LNCAP (cell line): ENCODE results near the gene KRTAP5-2.

Source experiments
- TF ChIP-seq, protein P1 (sequence below): fragments of 450-650 bp; IDR thresholded peaks from 2 replicates; pipeline ENCODE4 v1.5.1; 2017; ENCODE audit warnings: mild to moderate bottlenecking

The KRTAP5-2 gene

DNA sequence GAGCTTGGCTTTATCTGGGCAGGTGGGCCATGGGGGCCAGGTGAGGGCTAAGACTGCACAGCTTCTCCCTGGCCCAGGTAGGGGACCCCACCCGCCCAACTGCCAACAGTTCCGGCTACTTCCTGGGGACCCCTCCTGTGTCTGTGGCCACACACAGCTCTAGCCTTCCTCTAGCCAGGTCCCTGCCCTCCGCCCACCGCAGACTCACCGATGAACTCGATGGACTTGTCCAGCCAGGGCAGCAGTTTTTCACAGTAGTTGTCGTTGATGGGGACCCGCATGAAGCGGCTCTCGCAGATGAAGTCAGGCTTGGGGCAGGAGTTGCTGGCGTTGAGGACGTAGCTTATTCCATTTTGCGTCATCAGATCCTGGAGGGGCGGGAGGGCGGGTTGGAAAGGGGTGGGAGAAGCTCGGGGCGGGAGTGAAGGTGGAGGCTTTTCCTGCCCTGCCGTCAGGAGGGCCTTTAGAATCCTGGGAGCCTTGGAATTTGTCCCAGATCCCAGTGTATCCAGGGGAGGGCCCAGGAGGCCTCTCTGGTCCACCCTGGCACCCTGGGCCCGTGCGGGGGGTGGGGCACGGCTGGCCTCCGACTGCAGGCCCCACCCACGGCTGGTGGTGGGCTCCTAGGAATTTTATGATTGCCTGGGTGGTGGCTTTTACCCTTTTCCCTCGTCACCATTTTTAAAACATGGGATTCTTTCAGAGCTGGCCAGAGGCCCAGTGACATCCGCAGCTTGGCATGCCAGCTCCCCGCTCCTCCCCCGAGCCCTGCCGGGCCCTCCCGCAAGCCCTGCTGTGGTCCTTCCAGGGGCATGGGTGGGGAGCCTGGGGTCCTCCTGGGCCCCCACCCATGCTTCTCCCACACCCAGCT lies 40.0 kb downstream of the KRTAP5-2 start:
- TF ChIP-seq, protein P1, sequence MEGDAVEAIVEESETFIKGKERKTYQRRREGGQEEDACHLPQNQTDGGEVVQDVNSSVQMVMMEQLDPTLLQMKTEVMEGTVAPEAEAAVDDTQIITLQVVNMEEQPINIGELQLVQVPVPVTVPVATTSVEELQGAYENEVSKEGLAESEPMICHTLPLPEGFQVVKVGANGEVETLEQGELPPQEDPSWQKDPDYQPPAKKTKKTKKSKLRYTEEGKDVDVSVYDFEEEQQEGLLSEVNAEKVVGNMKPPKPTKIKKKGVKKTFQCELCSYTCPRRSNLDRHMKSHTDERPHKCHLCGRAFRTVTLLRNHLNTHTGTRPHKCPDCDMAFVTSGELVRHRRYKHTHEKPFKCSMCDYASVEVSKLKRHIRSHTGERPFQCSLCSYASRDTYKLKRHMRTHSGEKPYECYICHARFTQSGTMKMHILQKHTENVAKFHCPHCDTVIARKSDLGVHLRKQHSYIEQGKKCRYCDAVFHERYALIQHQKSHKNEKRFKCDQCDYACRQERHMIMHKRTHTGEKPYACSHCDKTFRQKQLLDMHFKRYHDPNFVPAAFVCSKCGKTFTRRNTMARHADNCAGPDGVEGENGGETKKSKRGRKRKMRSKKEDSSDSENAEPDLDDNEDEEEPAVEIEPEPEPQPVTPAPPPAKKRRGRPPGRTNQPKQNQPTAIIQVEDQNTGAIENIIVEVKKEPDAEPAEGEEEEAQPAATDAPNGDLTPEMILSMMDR, result no peak

DNA sequence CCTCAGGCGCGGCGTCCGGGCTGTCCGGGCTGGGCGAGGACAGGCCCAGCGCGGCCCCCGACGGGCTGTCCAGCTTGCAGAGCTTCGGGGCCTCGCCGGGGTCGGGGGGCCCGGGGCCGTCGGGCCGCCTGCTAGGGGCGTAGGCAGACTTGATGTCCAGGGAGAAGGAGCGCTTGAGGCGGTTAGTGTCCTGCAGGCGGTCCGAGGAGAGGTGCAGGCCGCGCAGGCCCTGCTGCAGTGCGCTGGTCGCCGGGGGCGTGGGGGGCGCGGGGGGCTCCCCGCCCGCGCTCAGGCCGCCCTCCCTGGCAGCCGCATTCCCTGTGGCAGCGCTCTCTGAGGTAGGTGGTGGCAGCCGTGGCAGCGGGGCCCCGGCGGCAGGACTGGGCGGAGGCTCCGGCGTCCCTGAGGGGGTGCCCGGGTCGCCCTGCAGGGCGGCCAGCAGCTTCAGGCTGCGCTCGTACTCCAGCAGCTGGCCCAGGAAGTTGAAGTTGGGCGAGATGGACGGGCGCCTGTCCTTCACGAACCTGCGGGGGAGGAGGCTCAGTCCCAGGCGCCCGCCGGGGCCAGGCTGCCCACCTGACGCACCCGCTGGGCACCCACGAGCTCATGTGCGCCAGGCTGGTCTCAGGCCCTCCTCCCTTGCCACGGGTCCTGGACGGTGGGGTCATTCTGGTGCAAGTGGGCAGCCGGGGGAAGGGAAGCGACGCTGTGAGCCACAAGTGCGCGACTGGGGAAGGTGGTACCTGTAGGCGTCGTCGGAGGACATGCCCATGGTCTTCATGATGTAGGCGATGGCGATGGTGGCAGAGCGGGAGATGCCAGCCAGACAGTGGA lies 40.8 kb downstream of the KRTAP5-2 start:
- TF ChIP-seq, protein P1, result no peak

DNA sequence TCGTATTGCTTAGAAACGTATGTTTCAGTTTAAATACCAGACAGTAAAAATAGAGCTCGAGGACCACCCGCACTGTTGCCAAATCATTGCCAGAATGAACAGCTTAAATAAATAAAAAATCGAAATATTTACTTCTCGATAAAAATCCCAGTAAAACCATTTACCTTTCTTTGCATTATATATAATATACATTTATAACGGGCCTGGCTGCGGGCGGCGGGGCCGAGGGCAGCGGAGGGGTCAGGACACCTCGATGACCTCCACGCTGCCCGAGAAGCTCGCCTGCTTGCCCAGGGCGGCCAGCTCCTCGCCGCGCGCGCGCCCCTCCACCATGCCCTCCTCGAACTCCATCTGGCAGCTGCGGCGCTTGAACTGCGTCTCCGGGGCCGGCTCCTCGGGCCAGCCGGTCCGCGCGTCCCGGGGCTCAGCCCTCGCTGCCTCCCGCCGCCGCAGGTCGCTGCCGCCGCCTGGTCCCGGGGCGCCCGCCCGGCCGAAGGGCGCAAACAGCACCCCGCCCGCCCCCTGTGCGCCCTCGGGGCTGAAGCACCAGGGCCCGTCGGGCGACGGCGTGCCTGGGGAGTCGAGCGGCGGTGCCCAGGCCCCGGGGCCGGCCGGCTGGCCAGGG lies 41.7 kb downstream of the KRTAP5-2 start:
- TF ChIP-seq, protein P1, result no peak

DNA sequence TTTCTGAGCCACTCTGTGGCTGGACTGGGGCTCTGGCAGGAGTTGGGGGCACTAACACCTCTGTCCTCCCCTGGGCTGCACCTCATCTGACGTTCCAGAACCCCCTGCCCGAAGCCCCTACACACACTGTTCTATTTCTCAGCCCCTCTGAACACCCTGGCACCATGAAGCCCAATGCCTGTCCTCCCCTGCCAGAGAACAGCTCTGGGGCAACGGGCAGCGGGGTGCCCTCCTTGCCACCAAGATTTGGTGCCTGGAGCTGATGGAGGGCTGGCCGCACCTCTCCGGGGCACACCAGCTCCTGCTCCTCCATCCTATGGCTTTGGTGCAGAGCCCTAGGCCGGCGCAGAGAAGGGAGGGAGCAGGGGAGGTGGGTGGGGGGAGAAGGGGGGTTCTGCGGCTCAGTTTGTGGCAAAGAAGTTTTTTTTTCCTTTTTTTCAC lies 42.4 kb downstream of the KRTAP5-2 start:
- TF ChIP-seq, protein P1, result no peak

DNA sequence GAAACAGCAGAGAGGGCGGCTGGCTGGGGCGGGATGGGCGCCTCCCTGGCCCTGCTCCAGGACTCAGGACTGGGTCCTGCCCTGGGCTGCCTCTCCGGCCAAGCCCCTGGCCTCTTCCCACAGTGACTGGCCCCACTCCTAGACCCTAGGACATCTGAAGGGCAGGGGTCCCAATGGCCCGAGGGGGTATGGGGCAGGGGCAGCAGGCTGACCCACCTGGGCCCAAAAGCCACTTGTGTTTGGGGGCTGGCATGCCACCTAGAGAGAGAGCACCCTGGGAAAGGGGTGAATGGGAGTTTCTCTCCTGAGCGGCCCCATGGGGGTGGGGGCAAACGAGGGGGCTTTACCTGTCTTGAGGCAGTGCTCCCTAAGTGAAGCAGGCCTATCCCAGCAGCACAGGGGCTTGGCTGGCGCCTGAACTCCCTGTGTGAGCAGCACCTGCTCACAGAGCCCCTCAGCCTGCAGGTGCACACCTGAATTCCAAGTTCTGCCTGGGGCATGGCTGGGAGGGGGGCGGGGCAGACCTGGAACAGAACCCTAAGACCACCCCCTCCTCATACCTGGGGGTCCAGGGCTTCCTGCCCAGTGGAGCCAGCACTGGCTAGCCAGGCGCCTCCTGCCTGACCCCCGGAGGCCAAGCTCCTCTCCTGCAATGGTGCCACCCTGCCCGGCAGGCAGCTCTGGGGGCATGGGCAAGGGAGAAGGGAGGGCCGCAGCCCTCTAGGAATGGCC lies 42.9 kb downstream of the KRTAP5-2 start:
- TF ChIP-seq, protein P1, result no peak

DNA sequence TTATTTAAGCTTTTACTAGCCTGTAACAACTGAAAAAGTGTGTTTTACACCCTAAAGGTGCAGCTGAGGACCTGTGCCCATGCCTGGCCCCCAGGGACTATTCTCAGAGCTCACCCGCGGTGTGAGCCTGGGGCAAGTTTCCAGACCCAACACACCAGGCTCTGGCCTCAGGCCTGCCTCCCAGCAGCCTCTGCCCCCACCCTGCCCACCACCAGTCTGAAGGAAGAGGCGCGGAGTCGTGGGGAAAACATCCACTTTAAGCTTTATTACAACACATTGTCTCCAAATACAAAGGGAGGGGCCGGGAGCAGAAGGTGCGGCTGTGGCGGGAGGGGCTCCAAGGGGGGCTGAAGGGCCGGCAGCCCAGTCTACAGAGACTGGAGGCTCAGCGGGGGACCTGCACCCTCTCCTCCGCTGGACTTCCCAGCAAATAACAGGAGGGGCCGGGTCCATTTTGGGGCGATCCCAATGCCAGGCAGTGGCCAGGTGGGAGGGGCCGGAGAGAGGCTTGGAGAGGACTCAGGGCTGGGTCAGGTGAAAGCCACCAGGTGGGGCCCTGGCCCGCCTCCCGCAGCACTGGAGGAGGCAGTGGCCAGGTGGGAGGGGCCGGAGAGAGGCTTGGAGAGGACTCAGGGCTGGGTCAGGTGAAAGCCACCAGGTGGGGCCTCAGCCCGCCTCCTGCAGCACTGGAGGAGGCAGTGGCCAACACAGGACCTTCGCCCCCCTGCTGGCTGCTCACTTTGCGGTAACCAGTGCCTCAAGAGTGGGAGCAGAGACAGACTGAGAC lies 44.1 kb downstream of the KRTAP5-2 start:
- TF ChIP-seq, protein P1, result peak; percentile 41; the same call in 1 of the 2 replicates
